GM18517 (cell line): ENCODE results near the gene SMPDL3B.
A peak's percentile ranks its signal among the peaks of the same experiment; 100 is the strongest.

Experiments used
- ATAC-seq: cut with Tn5 transposase; IDR thresholded peaks from one replicate; pipeline ENCODE4 v1.9.1; 2021; ENCODE audit warnings: mild to moderate bottlenecking, moderate library complexity; ENCODE audit not compliant: unreplicated experiment

Gene SMPDL3B, protein sequence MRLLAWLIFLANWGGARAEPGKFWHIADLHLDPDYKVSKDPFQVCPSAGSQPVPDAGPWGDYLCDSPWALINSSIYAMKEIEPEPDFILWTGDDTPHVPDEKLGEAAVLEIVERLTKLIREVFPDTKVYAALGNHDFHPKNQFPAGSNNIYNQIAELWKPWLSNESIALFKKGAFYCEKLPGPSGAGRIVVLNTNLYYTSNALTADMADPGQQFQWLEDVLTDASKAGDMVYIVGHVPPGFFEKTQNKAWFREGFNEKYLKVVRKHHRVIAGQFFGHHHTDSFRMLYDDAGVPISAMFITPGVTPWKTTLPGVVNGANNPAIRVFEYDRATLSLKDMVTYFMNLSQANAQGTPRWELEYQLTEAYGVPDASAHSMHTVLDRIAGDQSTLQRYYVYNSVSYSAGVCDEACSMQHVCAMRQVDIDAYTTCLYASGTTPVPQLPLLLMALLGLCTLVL

DNA sequence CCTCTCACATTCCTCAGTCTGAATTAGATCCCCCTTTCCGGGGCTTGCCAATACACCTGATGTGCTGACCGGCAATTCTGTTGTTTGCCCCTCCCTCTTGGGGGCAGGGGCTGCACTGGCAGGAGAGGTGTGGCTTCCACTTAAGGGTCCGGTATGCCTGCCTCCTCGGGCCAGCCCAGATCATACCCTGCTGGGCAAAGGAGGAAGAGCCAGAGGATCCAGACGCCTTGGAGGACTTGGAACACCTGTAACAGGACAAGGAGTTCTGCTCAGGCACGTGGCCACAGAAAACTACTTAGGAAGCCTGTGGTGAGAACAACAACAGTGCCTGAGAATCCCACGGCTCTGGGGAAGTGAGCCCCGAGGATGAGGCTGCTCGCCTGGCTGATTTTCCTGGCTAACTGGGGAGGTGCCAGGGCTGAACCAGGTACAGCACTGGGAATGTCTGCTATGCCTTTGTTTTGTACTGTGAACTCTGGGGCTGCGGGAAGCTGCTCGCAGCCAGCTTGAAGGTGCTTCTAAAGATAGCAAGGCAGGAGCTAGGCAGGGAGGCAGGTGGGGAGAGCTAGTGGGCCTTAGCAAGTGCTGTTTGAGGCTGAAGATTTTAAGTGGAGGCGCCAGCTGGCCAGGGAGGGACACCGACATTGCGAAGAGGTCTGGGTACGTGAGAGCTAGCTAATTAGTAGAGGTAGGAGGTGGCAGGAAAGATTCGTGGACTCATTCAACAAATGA, at the start of gene SMPDL3B:
TSS of gene SMPDL3B (plus strand) at position 183 of the 732 bp plus-strand sequence. CDS start at position 367, 184 bp downstream.
- no peak for ATAC-seq

- no peak for ATAC-seq
These were observed 49.7 kb upstream of the SMPDL3B start for GRCh38 chr1:27885114-27885528.

- ATAC-seq = no peak
These were observed 49.0 kb upstream of the SMPDL3B start for GRCh38 chr1:27885621-27886352.

DNA sequence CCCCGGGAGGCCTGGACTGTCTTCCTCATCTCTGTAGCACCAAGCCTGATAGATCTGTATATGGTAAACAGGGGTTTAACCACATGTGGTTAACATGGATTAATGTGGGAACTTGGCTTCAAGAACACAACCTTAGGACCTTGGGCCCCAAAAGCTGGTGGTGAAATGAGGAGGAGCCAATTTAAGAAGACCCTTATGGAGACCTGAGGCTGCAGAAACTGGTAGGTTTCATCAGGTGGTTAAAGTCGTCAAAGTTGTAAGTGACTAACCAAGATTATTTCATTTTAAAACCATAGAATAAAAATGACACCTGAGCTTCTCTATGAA, 48.5 kb upstream of the SMPDL3B start:
- ATAC-seq = no peak

DNA sequence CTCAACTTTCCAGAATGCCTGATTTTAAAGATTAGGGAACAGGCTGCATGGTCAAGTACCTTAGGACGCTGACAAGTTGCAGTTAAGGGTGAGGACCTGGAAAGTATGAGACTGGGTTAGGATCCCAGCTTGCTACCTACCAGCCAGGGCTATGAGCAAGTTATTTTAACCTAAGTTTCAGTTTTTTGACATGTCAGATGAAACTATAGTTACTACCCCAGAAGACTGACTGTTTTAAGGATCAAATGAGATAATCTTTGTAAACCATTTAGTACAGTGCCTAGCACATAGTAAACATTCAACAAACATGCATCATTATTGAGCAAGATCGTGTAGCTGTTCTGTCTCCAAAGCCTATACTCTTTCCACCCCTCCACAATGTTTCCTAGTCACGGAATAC, 48.1 kb upstream of the SMPDL3B start:
- no peak for ATAC-seq

GRCh38 chr1:27887215-27888021, 47.4 kb upstream of the SMPDL3B start:
- ATAC-seq = no peak

- ATAC-seq = no peak
These were observed 45.3 kb upstream of the SMPDL3B start for GRCh38 chr1:27889506-27889905.

DNA sequence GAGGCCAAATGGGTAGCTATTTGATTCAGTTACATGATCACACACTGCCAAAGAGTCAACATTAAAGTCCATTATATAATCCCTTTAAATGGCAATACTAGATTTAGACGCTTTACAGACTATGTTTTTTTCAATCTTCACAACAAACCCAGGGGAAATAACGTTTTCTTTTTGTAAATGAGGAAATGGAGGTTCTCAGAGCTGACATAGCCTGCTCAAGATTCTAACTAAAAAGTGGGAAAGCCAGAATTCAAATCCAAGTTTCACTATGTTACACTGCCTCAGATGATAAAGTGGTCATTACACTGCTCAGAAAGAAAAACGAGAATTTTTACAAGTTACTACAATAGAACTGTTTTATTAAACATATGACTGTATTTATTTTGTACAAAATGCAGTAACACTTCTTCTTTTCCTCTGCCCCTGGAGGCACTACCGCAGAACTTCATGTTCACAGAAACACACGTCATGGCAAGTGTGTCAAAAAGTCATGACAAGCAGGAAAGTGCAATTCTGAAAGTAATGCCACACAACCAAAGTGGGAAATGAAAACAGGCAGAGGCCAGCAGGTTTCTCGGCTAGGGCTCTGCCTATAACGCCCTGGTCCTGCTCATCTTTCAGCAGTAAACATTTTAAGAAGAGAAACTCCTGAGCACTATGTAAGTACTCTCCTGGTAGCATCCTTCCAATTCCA, 43.5 kb upstream of the SMPDL3B start:
- peak; percentile 43 for ATAC-seq

DNA sequence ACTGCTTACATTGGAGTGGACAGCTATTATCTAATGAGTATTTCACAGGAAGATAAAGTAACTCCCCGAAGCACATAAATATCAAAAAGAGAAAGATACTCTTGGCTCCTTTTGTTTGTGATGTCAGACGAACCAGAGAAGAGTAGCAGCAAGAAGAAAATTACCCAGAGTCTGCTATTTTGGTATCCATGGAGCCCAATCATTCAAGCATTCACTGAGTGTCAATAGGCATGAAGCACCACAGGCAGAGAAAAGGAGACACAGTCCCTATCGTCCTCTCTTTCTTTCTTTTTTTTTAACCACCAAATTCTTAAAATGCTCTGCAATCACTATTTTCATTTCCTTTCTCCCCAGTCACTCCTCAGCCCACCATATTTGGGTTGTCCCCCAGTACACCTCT, 40.3 kb upstream of the SMPDL3B start:
- ATAC-seq = no peak

- ATAC-seq = no peak
These were observed 28.0 kb upstream of the SMPDL3B start for GRCh38 chr1:27906759-27907158.

GRCh38 chr1:27912429-27912828, 22.4 kb upstream of the SMPDL3B start:
- ATAC-seq = no peak

GRCh38 chr1:27915082-27915575, 19.7 kb upstream of the SMPDL3B start:
- no peak for ATAC-seq

DNA sequence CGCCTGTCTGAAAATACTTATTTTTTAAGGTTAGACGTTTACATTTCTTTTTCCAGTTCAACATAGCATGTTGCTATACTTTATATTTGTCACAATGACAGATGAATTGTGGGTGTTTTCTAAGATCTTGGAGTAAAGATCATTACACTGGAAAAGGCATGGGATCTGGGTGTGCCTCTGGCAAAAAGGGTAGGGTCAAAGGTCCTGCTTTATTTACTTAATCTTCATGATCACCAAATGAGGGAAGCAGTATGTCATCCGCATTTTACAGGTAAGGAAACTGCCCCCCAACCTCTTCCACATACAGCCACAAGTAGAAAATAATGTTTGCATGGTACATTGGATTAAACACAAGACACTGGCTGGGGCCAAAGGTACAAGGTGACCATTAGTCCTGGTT, 12.5 kb upstream of the SMPDL3B start:
- ATAC-seq = no peak

GRCh38 chr1:27928216-27928954, 6.4 kb upstream of the SMPDL3B start:
- ATAC-seq = no peak

GRCh38 chr1:27931184-27931583, 3.6 kb upstream of the SMPDL3B start:
- ATAC-seq = no peak

DNA sequence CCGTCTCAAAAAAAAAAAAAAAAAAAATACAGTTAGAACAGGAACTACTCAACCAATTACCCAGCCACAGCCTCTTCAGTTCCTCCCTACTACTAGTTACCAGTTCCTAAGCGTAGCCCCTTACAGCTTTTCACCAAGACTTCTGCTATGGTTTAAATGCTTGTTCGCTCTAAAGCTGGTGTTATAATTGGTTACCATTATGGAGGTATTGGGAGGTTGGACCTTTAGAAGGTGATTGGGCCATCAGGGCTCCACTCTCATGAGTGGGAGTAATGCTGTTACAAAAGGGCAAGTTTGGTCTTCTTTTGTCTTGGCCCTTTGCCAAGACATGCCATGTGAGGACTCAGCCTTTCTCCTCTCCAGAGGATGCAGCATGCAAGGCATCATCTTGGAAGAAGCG, 3.0 kb upstream of the SMPDL3B start:
- ATAC-seq = no peak

DNA sequence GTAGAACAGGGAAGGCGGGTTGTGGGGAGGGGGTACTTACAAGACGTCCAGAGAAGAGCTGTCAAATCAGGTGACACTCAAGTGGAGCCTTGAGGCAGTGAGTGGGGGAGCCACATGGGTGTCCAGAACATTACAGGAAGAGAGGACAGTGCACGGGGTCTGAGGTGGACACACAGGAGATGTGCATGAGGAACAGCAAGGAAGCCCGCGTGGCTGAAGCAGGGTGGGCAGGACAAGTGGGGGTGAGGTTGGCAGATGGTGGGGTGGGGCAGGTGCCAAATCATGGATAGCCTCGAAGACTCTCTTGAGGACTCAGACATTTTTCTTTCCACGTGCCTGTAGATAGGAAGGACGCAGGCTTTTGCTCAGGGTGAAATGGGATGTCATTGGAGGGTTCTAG, 921 bp downstream of the SMPDL3B start:
- ATAC-seq = no peak

- no peak for ATAC-seq
These were observed 1.6 kb downstream of the SMPDL3B start for GRCh38 chr1:27936370-27936769.

- ATAC-seq = no peak
These were observed 2.7 kb downstream of the SMPDL3B start for GRCh38 chr1:27937524-27937836.
